MCF 10A (cell line): ENCODE measurements around the gene LGALS1. TPM values are rescaled to one million over a fixed set of nuclear protein-coding genes. Genes with fewer than 3 reads are reported as not detected.

Source experiments
- BruUV-seq: library from RNA; stranded (reverse); fragments of 400-500 nt; replicated peaks from 2 replicates; lab custom pipeline; 2021; lab: Mats Ljungman, UMichigan
- CTCF ChIA-PET: fragments of 300-600 bp; sonication (Branson Sonifier 250); formaldehyde crosslinking; extraction: SDS; loops from one replicate; lab custom pipeline; 2021; ENCODE audit warnings: antibody characterized with exemption, inconsistent platforms; lab: Yijun Ruan, JAX
- POLR2A ChIA-PET: fragments of 300-600, 350-650 bp; sonication (Branson Sonifier 250); formaldehyde crosslinking; extraction: SDS; loops from one replicate; lab custom pipeline; 2020; ENCODE audit warnings: antibody characterized with exemption, inconsistent platforms; lab: Yijun Ruan, JAX
- DNase-seq: peaks from one replicate; pipeline ENCODE4 v3.0.0-alpha.2; 2018; ENCODE audit not compliant: unreplicated experiment
- H3K27ac Mint-ChIP-seq: one replicate; pipeline ENCODE4 v1.8.0; 2022; ENCODE audit warnings: mild to moderate bottlenecking, low read depth, mixed read lengths; ENCODE audit not compliant: unreplicated experiment
- H3K27me3 Mint-ChIP-seq: one replicate; pipeline ENCODE4 v1.8.0; 2022; ENCODE audit warnings: mixed read lengths; ENCODE audit not compliant: insufficient read depth, unreplicated experiment
- H3K36me3 Mint-ChIP-seq: one replicate; pipeline ENCODE4 v1.8.0; 2022; ENCODE audit warnings: mild to moderate bottlenecking, moderate library complexity, mixed read lengths; ENCODE audit not compliant: insufficient read depth, unreplicated experiment
- H3K4me1 Mint-ChIP-seq: one replicate; pipeline ENCODE4 v1.8.0; 2022; ENCODE audit warnings: mixed read lengths; ENCODE audit not compliant: insufficient read depth, unreplicated experiment
- H3K4me3 Mint-ChIP-seq: one replicate; pipeline ENCODE4 v1.8.0; 2022; ENCODE audit warnings: mild to moderate bottlenecking, moderate library complexity, mixed read lengths; ENCODE audit not compliant: unreplicated experiment
- H3K9me3 Mint-ChIP-seq: one replicate; pipeline ENCODE4 v1.8.0; 2022; ENCODE audit warnings: mixed read lengths; ENCODE audit not compliant: unreplicated experiment
- CTCF ChIP-seq: fragments of 200-600 bp; IDR thresholded peaks from one replicate; pipeline ENCODE4 v1.8.0; 2022; ENCODE audit warnings: antibody characterized with exemption, mild to moderate bottlenecking; ENCODE audit not compliant: unreplicated experiment
- intact Hi-C: fragments of 100-400 bp; cut with micrococcal nuclease; formaldehyde crosslinking; loops from 2 replicates; pipeline ENCODE4 v1.14.1; 2022
- total RNA-seq: library from RNA; stranded (reverse); gene quantifications from 2 replicates; pipeline ENCODE4 v1.2.3, GENCODE V29; 2022

The LGALS1 gene
- total RNA-seq, 1 experiment from 2014 or later: 1,635 TPM

GRCh38 chr22:37629928-37630327 lies 45.5 kb upstream of the LGALS1 start:
- H3K4me1 Mint-ChIP-seq: no peaks in the 10 kb centered on the region
- no peak overlapping the region for H3K4me3 Mint-ChIP-seq
- no TSS peak for BruUV-seq
- ChIA-PET POLR2A (interaction anchor here (1.1 kb wide), 1 partner anchor 13 kb away, joined by 3 read pairs; no protein-coding TSS in a partner anchor), CTCF (interaction anchor here (0.6 to 10.9 kb wide), 6 partner anchors 10 to 66 kb away, joined by 4 to 112 read pairs (median 5); partner anchors contain the start of gene LGALS1)
- peaks cover 5% of the 10 kb centered on the region for H3K36me3 Mint-ChIP-seq
- H3K27me3 Mint-ChIP-seq: no peaks in the 10 kb centered on the region
- DNase-seq: no peak
- TF ChIP-seq CTCF: no peak
- intact Hi-C loops: no loop called here
- no peak overlapping the region for H3K27ac Mint-ChIP-seq
- H3K9me3 Mint-ChIP-seq: no peaks in the 10 kb centered on the region

DNA sequence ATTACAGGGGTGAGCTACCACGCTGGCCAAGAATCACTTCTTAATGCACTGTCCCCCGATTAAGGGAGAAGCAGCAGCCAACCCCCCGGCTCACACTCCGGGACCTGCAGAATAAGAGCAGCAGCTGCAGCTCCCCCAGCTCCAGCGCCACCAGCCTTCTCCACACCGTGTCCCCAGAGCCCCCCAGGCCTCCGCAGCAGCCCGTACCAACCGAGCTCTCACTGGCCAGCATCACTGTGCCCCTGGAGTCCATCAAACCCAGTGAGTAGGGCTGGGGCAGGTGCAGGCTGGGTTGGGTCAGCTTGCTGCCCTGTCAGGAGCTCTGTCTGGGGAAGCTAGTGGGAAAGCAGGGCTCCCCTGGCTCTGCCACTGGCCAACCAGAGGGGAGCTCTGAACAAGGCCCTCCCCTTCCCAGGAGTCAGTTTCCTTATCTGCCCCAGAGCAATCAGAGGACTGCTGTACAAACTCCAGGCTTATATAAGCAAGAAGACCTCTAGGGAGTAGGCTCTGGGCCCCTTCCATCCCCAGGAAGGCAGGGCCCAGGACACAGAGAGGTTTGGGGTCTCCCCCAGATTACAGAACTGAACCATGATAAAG lies 44.5 kb upstream of the LGALS1 start:
- Mint-ChIP-seq H3K27ac (no peak overlapping the region), H3K4me1 (no peaks in the 10 kb centered on the region), H3K4me3 (no peak overlapping the region), H3K9me3 (no peaks in the 10 kb centered on the region), H3K36me3 (peaks cover 5% of the 10 kb centered on the region), H3K27me3 (no peaks in the 10 kb centered on the region)
- intact Hi-C loops: no loop called here
- TF ChIP-seq CTCF: no peak
- no peak for DNase-seq
- BruUV-seq: no TSS peak
- POLR2A ChIA-PET: interaction anchor here (0.6 to 2.2 kb wide), 4 partner anchors 12 to 52 kb away, joined by 3 to 6 read pairs (median 4); no protein-coding TSS in a partner anchor
- CTCF ChIA-PET: interaction anchor here (0.5 to 10.9 kb wide), 6 partner anchors 11 to 1519 kb away, joined by 3 to 112 read pairs (median 5); partner anchors contain the start of gene LGALS1

DNA sequence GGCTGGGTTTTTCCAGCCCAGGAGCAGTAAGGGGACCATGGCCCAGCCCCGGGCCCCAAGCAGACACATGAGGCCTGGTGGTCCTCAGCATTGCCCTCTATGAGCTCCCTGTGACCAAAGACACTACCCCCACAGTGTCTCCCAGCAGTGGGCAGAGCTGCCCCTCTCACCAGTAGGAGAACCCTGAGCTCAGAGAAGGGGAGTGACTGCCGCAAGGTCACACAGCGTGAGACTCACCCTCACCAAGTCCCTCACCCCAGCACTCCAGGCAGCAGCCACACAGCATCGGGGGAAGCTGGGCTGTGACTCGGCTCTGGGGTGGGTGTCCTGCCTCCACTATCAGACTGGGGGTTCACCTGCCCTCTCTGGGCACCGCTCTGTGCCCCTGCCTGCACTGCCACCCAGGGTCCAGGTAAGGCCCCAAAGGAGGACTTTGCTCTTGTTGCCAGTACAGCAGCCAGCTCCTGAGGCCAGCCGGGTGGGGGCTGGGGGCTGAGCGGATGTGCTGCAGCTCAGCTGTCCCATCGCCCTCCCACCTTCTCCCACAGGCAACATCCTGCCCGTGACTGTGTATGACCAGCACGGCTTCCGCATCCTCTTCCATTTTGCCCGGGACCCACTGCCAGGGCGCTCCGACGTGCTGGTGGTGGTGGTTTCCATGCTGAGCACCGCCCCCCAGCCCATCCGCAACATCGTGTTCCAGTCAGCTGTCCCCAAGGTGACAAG lies 43.8 kb upstream of the LGALS1 start:
- Mint-ChIP-seq H3K27me3 (no peaks in the 10 kb centered on the region), H3K9me3 (no peaks in the 10 kb centered on the region), H3K4me1 (no peaks in the 10 kb centered on the region), H3K4me3 (no peak overlapping the region), H3K36me3 (peaks cover 5% of the 10 kb centered on the region), H3K27ac (no peak overlapping the region)
- no TSS peak for BruUV-seq
- DNase-seq: no peak
- TF ChIP-seq CTCF: no peak
- ChIA-PET CTCF (interaction anchor here (0.6 to 10.9 kb wide), 6 partner anchors 8 to 326 kb away, joined by 3 to 112 read pairs (median 5); partner anchors contain the start of gene LGALS1), POLR2A (interaction anchor here (0.8 to 2.2 kb wide), 4 partner anchors 11 to 27 kb away, joined by 3 to 6 read pairs (median 4); partner anchors contain the start of gene PDXP)
- intact Hi-C loops: no loop called here
